SU-DHL-6 (cell line): ENCODE measurements around the gene KCNC1.

Experiments
- H2AFZ ChIP-seq: fragments of 200-600 bp; sonication (generic); 2 replicates; pipeline ENCODE4 v1.6.1; 2014; ENCODE audit warnings: low read depth, mild to moderate bottlenecking, moderate library complexity, mixed read lengths, antibody characterized with exemption, low read length; ENCODE audit not compliant: severe bottlenecking
- H3F3A ChIP-seq: fragments of 200-600 bp; shearing (Covaris generic); 2 replicates; pipeline ENCODE4 v1.6.0; 2016; ENCODE audit warnings: antibody characterized with exemption, mild to moderate bottlenecking; ENCODE audit not compliant: insufficient read depth
- H3K27ac ChIP-seq: fragments of 200-600 bp; sonication (generic); 2 replicates; pipeline ENCODE4 v1.5.1; 2016; ENCODE audit warnings: low read depth, mild to moderate bottlenecking, low read length, moderate library complexity, mixed read lengths
- H3K27me3 ChIP-seq: fragments of 200-600 bp; sonication (generic), shearing (Covaris generic); 2 replicates; pipeline ENCODE4 v1.6.0; 2014; ENCODE audit warnings: mild to moderate bottlenecking, low read length
- H3K36me3 ChIP-seq: fragments of 200-600 bp; sonication (generic); 2 replicates; pipeline ENCODE4 v1.6.1; 2014; ENCODE audit warnings: mild to moderate bottlenecking, low read length, mixed read lengths
- H3K4me2 ChIP-seq: fragments of 300-600, 200-600 bp; shearing (Covaris generic), sonication (generic); 2 replicates; pipeline ENCODE4 v1.6.0; 2014; ENCODE audit warnings: low read length, low read depth, mild to moderate bottlenecking; ENCODE audit not compliant: poor library complexity, severe bottlenecking
- H3K4me3 ChIP-seq: fragments of 200-600 bp; sonication (generic); 2 replicates; pipeline ENCODE4 v1.5.1; 2014; ENCODE audit warnings: antibody characterized with exemption, low read length, mild to moderate bottlenecking, mixed read lengths; ENCODE audit not compliant: insufficient read depth, poor library complexity, severe bottlenecking
- H3K79me2 ChIP-seq: fragments of 200-600 bp; sonication (generic); 2 replicates; pipeline ENCODE4 v1.6.1; 2014; ENCODE audit warnings: mild to moderate bottlenecking, low read length, moderate library complexity; ENCODE audit not compliant: insufficient read depth
- H3K9ac ChIP-seq: fragments of 200-600 bp; sonication (generic); 2 replicates; pipeline ENCODE4 v1.7.0; 2014; ENCODE audit warnings: mild to moderate bottlenecking, low read length
- H3K9me2 ChIP-seq: fragments of 200-600 bp; sonication (generic); replicated peaks from 2 replicates; pipeline ENCODE4 v1.6.1; 2014; ENCODE audit warnings: low read length; ENCODE audit not compliant: insufficient read depth
- H3K9me3 ChIP-seq: fragments of 200-600 bp; sonication (generic); 2 replicates; pipeline ENCODE4 v1.6.1; 2014; ENCODE audit warnings: low read length, mixed read lengths; ENCODE audit not compliant: insufficient read depth
- H4K20me1 ChIP-seq: fragments of 200-600 bp; sonication (generic); 2 replicates; pipeline ENCODE4 v1.6.1; 2014; ENCODE audit warnings: low read depth, mild to moderate bottlenecking, antibody characterized with exemption, low read length, moderate library complexity, mixed read lengths
- CTCF ChIP-seq: fragments of 200-600 bp; sonication (generic); IDR thresholded peaks from one replicate; pipeline ENCODE4 v1.5.1; 2017; ENCODE audit warnings: antibody characterized with exemption, mild to moderate bottlenecking, low read length, moderate library complexity; ENCODE audit not compliant: insufficient read depth, poor library complexity, severe bottlenecking
- EZH2phosphoT487 ChIP-seq: fragments of 200-600 bp; sonication (generic), shearing (Covaris generic); conservative IDR thresholded peaks from 2 replicates; pipeline ENCODE4 v1.6.1; 2018; ENCODE audit warnings: mild to moderate bottlenecking, antibody characterized with exemption, low read length, moderate library complexity, mixed read lengths

KCNC1 gene

GRCh38 chr11:17725174-17725573 lies 9.4 kb upstream of the KCNC1 start:
- Histone ChIP-seq H2AFZ (no peak overlapping the region), H3K4me2 (no peak overlapping the region), H3K36me3 (no peaks in the 10 kb centered on the region), H3K27me3 (no peaks in the 10 kb centered on the region), H3K27ac (no peak overlapping the region), H3K9ac (no peak overlapping the region), H4K20me1 (no peaks in the 10 kb centered on the region), H3K79me2 (no peaks in the 10 kb centered on the region), H3K9me3 (no peaks in the 10 kb centered on the region), H3F3A (no peaks in the 10 kb centered on the region), H3K4me3 (no peak overlapping the region), H3K9me2 (no peaks in the 10 kb centered on the region)
- no peak for TF ChIP-seq CTCF
- TF ChIP-seq EZH2phosphoT487: no peak

GRCh38 chr11:17730137-17730536 lies 4.4 kb upstream of the KCNC1 start:
- Histone ChIP-seq H3K27me3 (no peaks in the 10 kb centered on the region), H3K9me3 (no peaks in the 10 kb centered on the region), H3K79me2 (no peaks in the 10 kb centered on the region), H4K20me1 (no peaks in the 10 kb centered on the region), H3K36me3 (no peaks in the 10 kb centered on the region), H3F3A (no peaks in the 10 kb centered on the region), H3K9ac (no peak overlapping the region), H3K27ac (no peak overlapping the region), H3K9me2 (no peaks in the 10 kb centered on the region), H3K4me2 (no peak overlapping the region), H3K4me3 (no peak overlapping the region), H2AFZ (no peak overlapping the region)
- TF ChIP-seq CTCF (no peak), EZH2phosphoT487 (no peak)

- Histone ChIP-seq H3K27ac (no peak overlapping the region), H3K9me3 (no peaks in the 10 kb centered on the region), H3K4me2 (no peak overlapping the region), H3K9me2 (no peaks in the 10 kb centered on the region), H2AFZ (no peak overlapping the region), H3K79me2 (no peaks in the 10 kb centered on the region), H3K27me3 (no peaks in the 10 kb centered on the region), H3K4me3 (no peak overlapping the region), H3F3A (no peaks in the 10 kb centered on the region), H3K36me3 (no peaks in the 10 kb centered on the region), H3K9ac (no peak overlapping the region), H4K20me1 (no peaks in the 10 kb centered on the region)
- TF ChIP-seq CTCF: peak; percentile 80
- no peak for TF ChIP-seq EZH2phosphoT487
Observed at GRCh38 chr11:17730608-17731462, 3.7 kb upstream of the KCNC1 start.
